Tongue (tissue), 2 donors: ENCODE data around the gene SLK. TPM values are rescaled to one million over a fixed set of nuclear protein-coding genes. Genes with fewer than 3 reads are reported as not detected.

ENCODE experiments used
- DNase-seq: peaks from one replicate; pipeline ENCODE4 v3.0.0-alpha.2; 2015
- total RNA-seq: library from RNA; depleted of rRNA; stranded (reverse); fragments of >200 nt; gene quantifications from one replicate; pipeline ENCODE4 v1.2.3, GENCODE V29; 2014

Gene SLK
- total RNA-seq, 1 donor from 2014 or later, result 93.1 TPM

DNA sequence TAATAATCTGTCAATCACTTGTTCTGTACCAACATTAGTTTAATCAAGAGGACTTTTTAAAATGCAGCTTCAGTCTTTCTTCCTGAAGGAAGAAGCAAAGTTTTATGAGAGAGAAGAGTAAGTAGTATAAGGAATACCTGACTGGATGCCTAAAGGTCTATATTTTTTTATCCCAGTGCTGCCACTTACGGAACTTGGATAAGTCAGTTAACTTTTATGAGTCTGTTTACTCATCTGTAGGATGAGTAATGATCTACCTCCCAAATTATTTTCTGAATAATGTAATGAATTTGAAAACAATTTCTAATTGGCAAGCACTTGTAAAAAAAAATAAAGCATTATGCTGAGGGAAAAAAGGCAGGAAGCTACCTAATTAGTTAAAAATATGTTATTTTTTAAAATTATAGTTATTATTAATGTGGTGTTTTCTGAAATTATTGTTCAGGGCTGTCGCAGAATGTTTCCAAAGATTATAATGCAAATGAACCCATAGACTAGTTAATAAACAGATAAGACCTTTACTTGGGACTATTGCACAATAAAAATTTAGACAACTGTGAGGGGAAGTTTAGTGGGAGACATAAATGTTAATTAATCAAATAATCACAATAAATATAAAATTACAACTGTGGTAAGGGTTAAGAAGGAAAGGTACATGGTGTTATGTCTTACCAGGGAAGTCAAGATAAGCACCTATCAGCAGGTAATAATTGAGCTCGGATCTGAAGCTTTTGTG, 24.6 kb downstream of the SLK start:
- no peak for DNase-seq

- no peak for DNase-seq
Observed at GRCh38 chr10:103995134-103995533, 28.2 kb downstream of the SLK start.

GRCh38 chr10:103998805-103999204, 31.9 kb downstream of the SLK start:
- DNase-seq, result no peak

DNA sequence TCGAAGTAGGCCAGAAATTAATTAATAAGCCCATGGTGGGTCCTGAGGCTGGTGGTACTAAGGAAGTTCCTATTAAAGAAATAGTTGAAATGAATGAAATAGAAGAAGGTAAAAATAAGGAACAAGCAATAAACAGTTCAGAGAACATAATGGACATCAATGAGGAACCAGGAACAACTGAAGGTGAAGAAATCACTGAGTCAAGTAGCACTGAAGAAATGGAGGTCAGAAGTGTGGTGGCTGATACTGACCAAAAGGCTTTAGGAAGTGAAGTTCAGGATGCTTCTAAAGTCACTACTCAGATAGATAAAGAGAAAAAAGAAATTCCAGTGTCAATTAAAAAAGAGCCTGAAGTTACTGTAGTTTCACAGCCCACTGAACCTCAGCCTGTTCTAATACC, 36.0 kb downstream of the SLK start:
- no peak for DNase-seq

DNA sequence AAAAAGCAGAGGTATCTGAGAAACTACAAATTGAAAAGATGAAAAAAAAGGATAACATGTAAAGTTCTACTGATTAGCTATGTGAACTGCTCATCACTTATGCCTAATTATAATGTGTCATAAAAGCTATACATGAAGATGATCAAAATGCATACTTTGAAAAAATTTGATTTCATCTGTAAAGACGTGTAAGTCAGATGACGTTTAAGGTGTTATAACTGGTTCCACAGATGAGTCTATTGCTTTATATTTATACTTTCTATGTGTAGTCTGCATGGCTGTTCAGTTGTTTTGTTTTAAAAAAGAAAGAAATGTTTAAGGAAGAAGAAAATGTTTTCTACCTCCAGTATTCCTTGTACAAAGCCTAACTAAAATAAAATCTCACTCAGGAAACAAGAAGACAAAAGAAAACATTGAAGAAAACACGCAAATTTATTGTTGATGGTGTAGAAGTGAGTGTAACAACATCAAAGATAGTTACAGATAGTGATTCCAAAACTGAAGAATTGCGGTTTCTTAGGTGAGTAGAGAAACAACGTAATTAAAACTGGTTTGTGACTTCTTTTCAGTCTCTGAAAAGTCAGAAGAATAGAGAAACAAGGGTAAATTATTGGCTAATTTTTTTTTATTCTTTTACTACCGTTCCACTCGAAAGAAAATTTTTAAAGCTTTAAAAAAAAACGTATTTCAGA, 38.4 kb downstream of the SLK start:
- DNase-seq, result no peak

GRCh38 chr10:104011904-104012303, 45.0 kb downstream of the SLK start:
- DNase-seq, result no peak

- DNase-seq, result no peak
Observed at GRCh38 chr10:104013489-104013888, 46.5 kb downstream of the SLK start.

DNA sequence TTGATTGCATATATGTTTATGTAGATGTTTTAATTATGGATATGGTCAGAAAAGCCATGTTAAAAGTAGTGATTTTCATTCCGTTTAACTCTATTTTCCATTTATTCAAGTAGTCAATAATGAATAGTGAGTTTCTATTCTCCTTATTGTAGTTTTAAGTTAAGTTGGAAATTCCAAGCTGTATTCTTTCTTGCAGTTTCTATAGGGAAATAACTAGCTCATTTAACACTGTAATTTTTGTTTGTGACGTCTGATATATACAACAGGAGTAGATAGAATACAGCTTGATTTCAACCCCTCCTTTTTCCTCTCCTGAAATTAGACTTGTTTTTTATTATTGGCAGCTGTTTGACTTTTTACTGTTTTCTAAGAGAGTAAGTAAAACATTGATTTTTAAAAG, 47.2 kb downstream of the SLK start:
- no peak for DNase-seq

GRCh38 chr10:104016661-104017060, 49.7 kb downstream of the SLK start:
- peak; percentile 8 for DNase-seq

- no peak for DNase-seq
Observed at GRCh38 chr10:104018471-104018870, 51.5 kb downstream of the SLK start.

- no peak for DNase-seq
Observed at GRCh38 chr10:104020020-104020419, 53.1 kb downstream of the SLK start.

- DNase-seq, result no peak
Observed at GRCh38 chr10:104021246-104021645, 54.3 kb downstream of the SLK start.

- no peak for DNase-seq
Observed at GRCh38 chr10:104022026-104022425, 55.1 kb downstream of the SLK start.

DNA sequence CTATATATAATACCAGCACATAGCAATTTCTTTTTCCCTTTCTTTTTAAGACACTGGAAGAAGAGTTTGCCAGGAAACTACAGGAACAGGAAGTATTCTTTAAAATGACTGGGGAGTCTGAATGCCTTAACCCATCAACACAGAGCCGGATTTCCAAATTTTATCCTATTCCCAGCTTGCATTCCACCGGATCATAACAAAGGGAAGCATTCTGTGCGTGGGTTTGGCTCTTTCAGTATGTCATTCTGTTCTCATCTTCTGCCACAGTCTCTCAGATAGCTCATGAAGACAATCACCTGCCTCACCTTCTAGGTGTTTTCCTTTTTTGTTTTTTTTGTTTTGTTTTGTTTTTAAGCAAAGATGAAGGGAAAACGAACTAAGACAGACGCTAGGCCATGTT, 58.6 kb downstream of the SLK start:
- no peak for DNase-seq

- DNase-seq, result no peak
Observed at GRCh38 chr10:104026762-104027161, 59.8 kb downstream of the SLK start.

- peak; percentile 38 for DNase-seq
Observed at GRCh38 chr10:104028146-104028545, 61.2 kb downstream of the SLK start.

DNA sequence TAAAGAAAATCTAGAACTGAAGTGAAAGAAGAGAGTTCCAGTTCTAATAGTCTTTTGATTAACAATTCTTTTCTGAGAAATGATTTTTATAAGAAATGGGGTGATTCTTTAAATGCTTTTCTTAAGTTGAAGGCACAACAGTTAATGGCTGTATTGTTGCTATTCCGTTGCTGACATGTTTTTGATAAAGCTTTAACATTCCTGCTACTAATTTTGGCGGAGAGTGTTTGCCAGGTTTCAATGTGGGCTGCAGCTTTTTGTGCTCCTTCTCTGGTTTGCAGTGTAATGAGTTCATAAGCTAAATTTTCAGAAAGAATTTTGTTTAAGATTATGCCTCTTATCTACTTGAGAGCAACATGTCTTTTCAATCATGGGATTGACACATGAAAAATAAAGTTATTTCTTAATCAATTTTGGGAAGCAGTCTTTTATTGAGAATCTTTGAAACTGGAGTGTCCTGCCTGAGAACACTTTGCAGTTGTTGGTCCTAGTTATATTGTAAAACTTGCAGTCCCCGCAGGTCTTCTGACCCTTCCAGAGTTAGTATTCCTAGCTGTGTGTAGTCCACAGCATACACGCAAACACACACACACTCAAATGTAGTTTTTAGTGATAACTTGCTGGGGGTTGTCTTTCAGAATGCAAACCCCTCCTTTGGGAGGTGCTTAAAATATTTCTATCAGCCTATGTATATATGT, 62.0 kb downstream of the SLK start:
- no peak for DNase-seq

GRCh38 chr10:104029521-104029860, 62.6 kb downstream of the SLK start:
- peak; percentile 53 for DNase-seq

GRCh38 chr10:104031631-104032030, 64.7 kb downstream of the SLK start:
- no peak for DNase-seq

- DNase-seq, result no peak
Observed at GRCh38 chr10:104032144-104032775, 65.3 kb downstream of the SLK start.

DNA sequence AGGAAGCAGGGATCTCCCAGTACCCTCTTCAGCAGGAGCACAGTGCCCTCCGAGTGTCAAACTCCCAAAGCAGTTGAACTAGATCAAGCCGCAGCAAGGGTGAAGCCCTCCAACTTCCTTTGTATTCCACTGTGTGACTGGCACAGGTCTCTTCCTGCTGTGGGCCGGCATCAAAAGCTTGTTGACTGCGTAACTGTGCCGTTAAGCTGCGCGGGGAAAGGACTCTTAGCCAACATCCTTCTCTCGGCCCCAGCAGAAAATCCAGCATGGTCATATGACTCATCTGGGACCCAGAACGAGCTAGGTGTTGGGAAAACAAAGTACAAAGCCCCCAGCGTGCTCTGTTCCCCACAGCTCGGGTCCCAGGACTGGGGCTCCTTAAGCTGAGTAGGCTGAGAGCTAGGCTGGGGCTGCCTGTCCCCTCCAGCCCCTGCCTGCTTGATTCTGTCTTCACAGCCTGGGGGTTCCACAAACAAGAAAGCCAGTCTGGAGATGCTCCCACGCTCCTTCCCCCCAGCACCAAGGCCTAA, 66.5 kb downstream of the SLK start:
- DNase-seq, result no peak

DNA sequence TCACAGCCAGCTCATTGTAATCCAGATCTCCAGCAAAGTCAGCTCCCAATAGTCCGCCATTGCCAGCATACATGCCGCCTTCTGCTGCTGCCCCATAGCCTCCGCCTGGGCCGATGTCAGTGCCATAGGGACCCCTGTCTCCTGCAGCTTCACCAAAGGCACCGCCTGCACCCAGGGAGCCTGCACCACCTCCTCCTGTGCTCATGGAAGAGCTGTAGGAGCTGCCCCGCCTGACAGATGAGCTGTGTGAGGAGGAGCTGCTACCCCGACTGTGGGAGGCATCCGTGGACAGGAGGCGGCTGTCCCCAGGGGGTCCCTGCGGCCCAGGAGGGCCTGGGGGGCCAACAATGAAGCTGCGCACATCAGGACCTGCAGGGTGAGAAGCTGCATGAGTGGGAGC, 67.0 kb downstream of the SLK start:
- DNase-seq, result no peak
